ENCODE measurements around the gene SPON2.

SPON2 gene

GRCh38 chr4:1171311-1172227 lies 814 bp downstream of the SPON2 start:
- DNase-seq, result no peak

GRCh38 chr4:1170976-1171310 lies 1.4 kb downstream of the SPON2 start:
- DNase-seq, result no peak

GRCh38 chr4:1170156-1170975 lies 2.0 kb downstream of the SPON2 start:
- DNase-seq, result no peak

GRCh38 chr4:1169691-1170096 lies 2.7 kb downstream of the SPON2 start:
- no peak for DNase-seq

GRCh38 chr4:1169171-1169671 lies 3.2 kb downstream of the SPON2 start:
- no peak for DNase-seq

- no peak for DNase-seq
Observed at GRCh38 chr4:1168191-1169101, 3.9 kb downstream of the SPON2 start.

GRCh38 chr4:1167244-1167949 lies 5.0 kb downstream of the SPON2 start:
- DNase-seq, result peak; percentile 39

GRCh38 chr4:1166509-1167243 lies 5.7 kb downstream of the SPON2 start:
- no peak for DNase-seq

GRCh38 chr4:1164956-1165545 lies 7.3 kb downstream of the SPON2 start:
- no peak for DNase-seq

GRCh38 chr4:1164444-1164843 lies 7.9 kb downstream of the SPON2 start:
- no peak for DNase-seq

- DNase-seq, result no peak
Observed at GRCh38 chr4:1164040-1164439, 8.3 kb downstream of the SPON2 start.

- no peak for DNase-seq
Observed at GRCh38 chr4:1160351-1160750, 12.0 kb downstream of the SPON2 start.

GRCh38 chr4:1156069-1156468 lies 16.3 kb downstream of the SPON2 start:
- no peak for DNase-seq

GRCh38 chr4:1155314-1155713 lies 17.1 kb downstream of the SPON2 start:
- no peak for DNase-seq

- no peak for DNase-seq
Observed at GRCh38 chr4:1154523-1155182, 17.7 kb downstream of the SPON2 start.

- DNase-seq, result no peak
Observed at GRCh38 chr4:1154126-1154522, 18.3 kb downstream of the SPON2 start.

GRCh38 chr4:1153567-1154090 lies 18.8 kb downstream of the SPON2 start:
- DNase-seq, result no peak

GRCh38 chr4:1152290-1152689 lies 20.1 kb downstream of the SPON2 start:
- DNase-seq, result no peak

GRCh38 chr4:1151541-1151940 lies 20.8 kb downstream of the SPON2 start:
- DNase-seq, result no peak

- no peak for DNase-seq
Observed at GRCh38 chr4:1150875-1151274, 21.5 kb downstream of the SPON2 start.
